HG02885 (cell line): ENCODE data around the gene SCN5A.

ENCODE experiments used
- ATAC-seq: cut with Tn5 transposase; IDR thresholded peaks from one replicate; pipeline ENCODE4 v1.9.1; 2021; ENCODE audit warnings: mild to moderate bottlenecking; ENCODE audit not compliant: unreplicated experiment, poor library complexity

The SCN5A gene

GRCh38 chr3:38648024-38648658, 1.3 kb downstream of the SCN5A start:
- ATAC-seq, result no peak

- ATAC-seq, result no peak
Observed at GRCh38 chr3:38647217-38647970, 2.1 kb downstream of the SCN5A start.

GRCh38 chr3:38646630-38647029, 2.9 kb downstream of the SCN5A start:
- ATAC-seq, result no peak

- ATAC-seq, result no peak
Observed at GRCh38 chr3:38646062-38646461, 3.4 kb downstream of the SCN5A start.

- no peak for ATAC-seq
Observed at GRCh38 chr3:38645601-38646000, 3.9 kb downstream of the SCN5A start.

- ATAC-seq, result no peak
Observed at GRCh38 chr3:38645076-38645475, 4.4 kb downstream of the SCN5A start.

- ATAC-seq, result no peak
Observed at GRCh38 chr3:38644662-38645053, 4.8 kb downstream of the SCN5A start.

GRCh38 chr3:38644016-38644661, 5.3 kb downstream of the SCN5A start:
- ATAC-seq, result no peak

- no peak for ATAC-seq
Observed at GRCh38 chr3:38643592-38643991, 5.9 kb downstream of the SCN5A start.

- no peak for ATAC-seq
Observed at GRCh38 chr3:38643090-38643489, 6.4 kb downstream of the SCN5A start.

GRCh38 chr3:38641461-38642110, 7.9 kb downstream of the SCN5A start:
- ATAC-seq, result no peak

GRCh38 chr3:38640661-38641452, 8.6 kb downstream of the SCN5A start:
- ATAC-seq, result no peak

GRCh38 chr3:38638354-38638753, 11.1 kb downstream of the SCN5A start:
- ATAC-seq, result no peak

- ATAC-seq, result no peak
Observed at GRCh38 chr3:38637906-38638305, 11.6 kb downstream of the SCN5A start.

- no peak for ATAC-seq
Observed at GRCh38 chr3:38636881-38637280, 12.6 kb downstream of the SCN5A start.

GRCh38 chr3:38636464-38636863, 13.0 kb downstream of the SCN5A start:
- ATAC-seq, result no peak

GRCh38 chr3:38634111-38634510, 15.4 kb downstream of the SCN5A start:
- no peak for ATAC-seq

GRCh38 chr3:38632989-38633388, 16.5 kb downstream of the SCN5A start:
- ATAC-seq, result no peak

- ATAC-seq, result no peak
Observed at GRCh38 chr3:38630606-38631005, 18.9 kb downstream of the SCN5A start.

- no peak for ATAC-seq
Observed at GRCh38 chr3:38630070-38630469, 19.4 kb downstream of the SCN5A start.
